HG03521 (cell line): ENCODE results near the gene ADD1.

ENCODE experiments used
- ATAC-seq: cut with Tn5 transposase; IDR thresholded peaks from one replicate; pipeline ENCODE4 v1.9.1; 2021; ENCODE audit warnings: mild to moderate bottlenecking, moderate library complexity; ENCODE audit not compliant: unreplicated experiment

ADD1 gene

DNA sequence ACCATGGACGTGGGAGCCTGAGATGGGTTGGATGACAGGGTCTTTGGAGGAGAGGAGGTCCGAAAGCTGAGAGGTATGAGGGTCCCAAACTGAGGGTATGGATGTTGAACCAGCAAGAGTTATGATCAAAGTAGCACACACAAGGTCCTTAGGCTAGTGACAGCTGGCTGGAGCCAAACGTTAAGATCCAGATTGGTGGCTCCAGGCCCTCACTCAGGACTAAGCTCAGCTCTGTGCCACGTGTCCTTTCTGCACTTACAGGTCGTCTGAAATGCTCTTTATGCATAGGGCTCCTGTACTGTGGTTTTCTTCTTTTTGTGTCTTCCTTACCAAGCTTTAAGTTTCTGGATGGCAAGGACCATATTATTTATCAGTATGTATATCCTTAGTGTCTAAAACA, 35.4 kb downstream of the ADD1 start:
- ATAC-seq, result no peak

DNA sequence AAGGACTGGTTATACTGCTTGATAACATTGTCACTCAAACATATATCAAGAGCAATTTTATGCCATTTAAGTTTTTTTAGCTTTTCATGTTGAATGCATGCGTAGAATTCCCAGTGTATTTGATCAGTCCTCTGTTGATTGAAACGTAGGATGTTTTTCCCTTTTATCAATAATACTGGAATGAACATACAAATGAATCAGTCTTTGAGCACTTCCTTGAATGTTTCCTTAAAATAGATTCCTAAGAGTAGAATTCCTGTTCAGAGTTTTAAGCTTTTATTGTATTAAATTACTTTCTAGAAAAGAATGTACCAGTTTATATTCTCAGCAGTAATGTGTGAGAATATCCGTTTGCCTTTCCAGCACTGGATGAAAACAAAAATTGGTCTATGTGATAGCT, 37.8 kb downstream of the ADD1 start:
- ATAC-seq, result no peak

DNA sequence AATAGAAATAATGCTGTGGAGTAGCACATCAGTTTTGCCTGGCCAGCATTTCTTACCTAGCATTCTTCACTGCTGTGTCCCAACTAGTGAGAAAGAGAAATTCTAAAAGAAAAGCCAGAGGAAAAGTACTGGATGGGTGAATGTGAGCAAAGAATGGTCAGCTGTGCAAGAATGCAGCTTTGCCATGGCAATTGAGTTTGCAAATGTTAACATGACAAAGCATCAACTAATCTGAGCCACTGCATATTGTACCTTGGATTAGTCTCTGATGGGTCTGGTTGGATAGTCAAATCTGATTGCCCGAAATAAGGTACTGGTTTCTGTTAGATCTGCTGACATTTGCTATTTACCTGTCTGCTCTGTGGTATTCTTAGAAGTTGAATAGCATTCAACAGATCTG, 38.7 kb downstream of the ADD1 start:
- no peak for ATAC-seq

DNA sequence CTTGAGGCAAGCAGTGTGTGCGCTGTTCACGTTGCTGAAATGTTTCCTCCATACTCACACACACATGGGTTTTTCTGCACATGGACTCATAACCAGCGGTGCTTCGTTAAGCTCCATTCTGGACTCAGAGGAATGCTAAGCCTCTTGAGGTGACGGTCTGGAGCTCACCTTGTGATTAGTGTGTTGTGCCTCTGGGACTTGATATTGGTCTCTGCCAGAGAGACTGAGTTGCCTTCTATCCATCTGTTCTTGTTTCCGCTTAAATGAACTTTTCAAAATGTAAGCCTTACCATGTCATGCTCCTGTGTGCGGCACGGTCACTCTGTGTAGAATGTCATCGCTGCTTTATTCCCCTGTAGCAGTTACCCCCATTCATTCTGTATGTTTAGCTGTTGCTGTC, 42.5 kb downstream of the ADD1 start:
- ATAC-seq, result no peak

DNA sequence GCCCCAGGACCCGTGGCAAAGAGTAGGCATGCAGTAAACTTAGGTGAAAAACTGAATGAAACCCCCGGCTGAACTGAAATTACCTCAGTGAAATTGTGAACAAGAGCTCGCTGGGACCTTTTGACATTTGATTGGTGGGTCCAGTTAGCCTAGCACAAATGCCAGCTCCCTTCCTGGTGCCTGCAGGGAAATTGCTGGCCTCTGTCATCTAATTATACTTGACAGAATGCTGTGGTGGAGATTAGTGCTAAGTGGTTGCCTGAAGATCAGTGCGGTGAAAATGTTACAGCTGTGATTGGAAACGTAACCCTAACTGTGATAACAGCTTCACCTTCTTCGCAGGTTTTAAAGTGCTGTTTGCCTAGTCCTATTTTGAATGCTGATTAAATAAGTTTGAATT, 43.0 kb downstream of the ADD1 start:
- no peak for ATAC-seq

DNA sequence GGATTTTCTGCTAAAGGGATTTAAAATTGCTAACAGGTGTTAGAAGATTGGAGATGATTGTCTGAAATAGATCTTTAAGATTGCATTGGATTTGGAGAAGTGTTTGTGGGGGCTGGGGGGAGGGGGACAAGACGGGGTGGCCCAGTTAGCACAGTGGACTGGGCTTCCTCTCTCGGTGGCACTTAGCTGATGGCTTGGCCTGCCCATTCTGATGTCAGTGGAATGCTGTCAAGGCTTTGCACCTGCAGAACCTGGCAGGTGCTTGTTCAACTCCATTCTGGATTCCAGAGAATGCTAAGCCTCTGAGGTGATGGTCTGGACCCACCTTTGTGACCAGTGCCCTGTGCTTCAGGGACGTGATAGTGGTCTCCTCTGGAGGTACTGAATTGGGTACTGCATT, 43.7 kb downstream of the ADD1 start:
- no peak for ATAC-seq

DNA sequence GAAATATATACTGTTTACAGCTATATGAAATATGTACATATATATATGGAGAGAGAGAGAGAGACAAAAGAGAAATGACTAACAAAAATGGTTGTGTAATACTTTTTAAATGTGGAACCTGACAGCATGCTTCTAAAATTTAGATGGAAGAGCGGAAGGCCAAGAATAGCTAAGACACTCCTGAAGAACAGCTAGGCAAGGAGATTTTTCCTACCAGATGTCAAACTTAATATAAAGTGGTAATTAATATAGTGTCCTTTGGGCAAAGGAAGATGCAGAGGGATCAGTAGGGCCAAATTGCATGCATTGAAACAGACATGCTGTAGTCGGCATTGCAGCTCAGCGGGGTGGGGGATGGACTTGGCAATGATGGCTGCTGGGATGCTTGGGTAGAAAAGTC, 45.2 kb downstream of the ADD1 start:
- no peak for ATAC-seq

DNA sequence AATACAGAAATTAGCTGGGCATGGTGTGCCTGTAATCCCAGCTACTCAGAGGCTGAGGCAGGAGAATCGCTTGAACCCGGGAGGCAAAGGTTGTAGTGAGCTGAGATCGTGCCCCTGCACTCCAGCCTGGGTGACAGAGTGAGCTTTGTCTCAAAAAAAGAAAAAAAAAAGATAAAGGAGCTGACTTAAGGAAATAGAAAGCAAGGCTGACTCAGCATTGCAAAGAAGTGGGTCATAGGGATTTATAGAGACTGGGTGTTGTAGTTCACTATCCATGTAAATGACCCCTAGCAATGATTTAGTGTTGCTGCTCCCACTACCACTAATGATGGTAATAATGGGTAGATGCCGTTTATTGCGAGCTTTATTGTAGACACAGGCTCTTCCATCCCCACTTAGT, 47.6 kb downstream of the ADD1 start:
- no peak for ATAC-seq

DNA sequence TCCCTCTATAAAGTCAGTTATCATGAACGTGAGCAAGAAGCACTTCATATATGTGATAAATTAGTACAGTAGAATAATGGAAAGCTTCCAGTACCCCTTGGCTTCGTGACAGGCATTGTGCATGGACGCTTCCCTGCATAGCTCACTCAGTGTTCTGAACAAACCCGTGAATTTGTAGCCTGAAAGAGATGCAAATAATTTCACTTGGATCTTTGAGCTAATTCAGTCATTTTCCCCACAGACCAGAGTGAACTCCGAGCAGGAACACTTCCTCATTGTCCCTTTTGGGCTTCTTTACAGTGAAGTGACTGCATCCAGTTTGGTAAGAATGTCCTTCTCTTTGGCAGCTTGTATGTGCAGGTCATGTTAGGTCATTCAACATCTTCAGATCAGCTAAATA, 50.1 kb downstream of the ADD1 start:
- ATAC-seq, result no peak

DNA sequence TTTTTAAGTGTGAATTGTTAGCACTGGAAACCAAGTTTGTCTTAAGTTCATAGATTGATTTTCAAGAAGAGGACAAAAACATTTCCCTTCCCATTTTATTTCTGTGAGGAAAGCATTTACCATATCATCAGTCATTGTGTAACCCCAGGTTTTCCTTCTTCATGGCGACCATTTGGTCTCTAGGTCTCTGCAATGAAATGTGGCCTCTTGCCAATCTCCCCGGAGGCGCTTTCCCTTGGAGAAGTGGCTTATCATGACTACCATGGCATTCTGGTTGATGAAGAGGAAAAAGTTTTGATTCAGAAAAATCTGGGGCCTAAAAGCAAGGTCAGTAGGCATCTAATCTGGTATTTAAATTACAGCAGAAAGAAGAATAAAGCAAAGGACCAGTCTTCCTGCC, 54.4 kb downstream of the ADD1 start:
- ATAC-seq, result no peak

DNA sequence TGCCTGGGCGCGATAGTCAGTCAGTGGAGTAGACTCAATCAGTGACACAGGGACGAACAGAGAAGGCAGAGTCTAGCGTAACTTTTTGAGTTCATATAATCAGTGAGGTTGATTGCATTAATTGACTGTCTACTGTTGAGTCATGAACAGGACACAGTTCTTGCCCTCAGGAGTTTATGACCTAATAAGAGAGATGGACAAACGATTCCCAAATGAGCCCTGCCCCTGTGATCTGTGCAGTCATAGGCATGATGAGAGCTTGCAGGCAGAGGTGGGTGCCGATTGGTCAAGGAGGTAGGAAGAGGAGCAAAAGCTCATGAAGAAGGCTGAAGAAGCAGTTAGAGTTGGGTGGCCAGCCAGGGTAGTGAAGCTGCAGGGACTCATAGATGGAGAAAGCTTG, 57.1 kb downstream of the ADD1 start:
- ATAC-seq, result no peak

DNA sequence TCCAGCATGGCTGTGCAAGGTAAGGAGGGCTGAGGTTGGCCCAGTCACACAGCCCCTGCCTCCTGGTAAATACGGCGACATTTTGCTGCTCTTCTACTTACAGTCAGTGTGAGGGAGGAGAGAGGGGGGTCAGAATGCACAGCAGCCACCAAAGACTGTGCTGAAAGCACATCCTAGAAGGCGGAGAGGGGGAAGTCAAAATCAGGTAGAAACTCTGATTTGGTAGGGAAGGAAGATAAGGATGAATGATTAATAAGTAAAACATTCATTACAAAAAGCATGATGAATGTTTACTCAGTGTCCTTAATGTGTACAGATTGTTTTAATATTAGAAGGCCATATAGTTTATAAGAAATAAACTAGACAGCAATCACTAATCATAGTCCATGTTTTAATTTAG, 57.5 kb downstream of the ADD1 start:
- ATAC-seq, result no peak

DNA sequence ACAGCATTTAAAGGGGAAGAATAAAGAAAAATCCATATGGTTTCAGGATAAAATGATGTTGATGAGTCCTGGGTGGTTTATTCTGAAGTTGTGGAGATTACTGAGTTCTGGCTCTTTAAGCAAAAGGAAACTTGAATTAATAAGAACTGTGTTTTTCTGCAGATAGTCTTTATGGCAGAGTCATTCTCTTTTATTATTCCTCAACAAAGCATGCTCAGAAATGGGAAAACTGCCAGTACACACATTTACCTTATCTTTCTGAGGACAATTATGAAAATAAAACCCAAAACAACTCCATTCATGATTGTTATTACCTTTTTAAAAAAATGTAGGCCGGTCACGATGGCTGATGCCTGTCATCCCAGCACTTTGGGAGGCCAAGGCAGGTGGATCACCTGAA, 58.5 kb downstream of the ADD1 start:
- no peak for ATAC-seq

DNA sequence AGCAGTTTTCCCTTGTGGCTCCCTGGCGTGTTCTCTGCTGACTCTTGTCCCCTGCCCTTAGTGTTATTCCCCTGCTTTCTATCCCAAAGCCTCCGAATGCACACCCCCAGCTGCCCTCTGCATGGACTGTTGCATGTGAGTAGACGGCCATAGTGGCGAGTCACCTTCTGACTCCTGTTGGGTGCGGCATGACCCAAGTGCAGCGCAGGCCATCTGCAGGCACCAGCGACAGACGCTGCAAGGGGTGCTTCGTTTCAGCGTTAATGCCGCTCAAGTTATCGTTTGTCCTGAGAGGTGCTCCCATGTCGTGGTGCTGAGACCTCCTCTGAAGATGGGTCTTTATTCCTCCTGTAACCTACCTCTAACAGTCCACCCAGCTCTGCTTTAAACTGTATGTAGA, 61.9 kb downstream of the ADD1 start:
- ATAC-seq, result no peak

DNA sequence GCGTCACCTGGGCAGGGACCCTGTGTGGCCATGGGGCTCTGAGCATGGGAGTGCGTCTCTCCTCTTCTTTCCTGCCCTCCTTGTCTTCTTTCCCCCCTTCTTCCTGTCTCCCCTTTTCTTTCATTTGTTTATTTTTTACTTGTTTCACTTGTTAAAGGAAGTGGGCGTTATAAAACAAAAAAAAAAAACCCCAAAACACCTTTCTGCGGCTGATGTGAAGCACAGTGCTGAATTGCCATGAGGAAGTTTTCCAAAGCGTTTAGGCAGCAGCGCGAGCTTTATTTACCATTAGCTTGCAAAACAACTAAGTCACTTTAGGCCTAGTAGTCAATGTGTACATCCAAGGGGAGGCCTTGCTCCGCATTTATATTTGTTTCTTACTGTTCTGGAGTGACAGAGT, 62.6 kb downstream of the ADD1 start:
- ATAC-seq, result no peak

DNA sequence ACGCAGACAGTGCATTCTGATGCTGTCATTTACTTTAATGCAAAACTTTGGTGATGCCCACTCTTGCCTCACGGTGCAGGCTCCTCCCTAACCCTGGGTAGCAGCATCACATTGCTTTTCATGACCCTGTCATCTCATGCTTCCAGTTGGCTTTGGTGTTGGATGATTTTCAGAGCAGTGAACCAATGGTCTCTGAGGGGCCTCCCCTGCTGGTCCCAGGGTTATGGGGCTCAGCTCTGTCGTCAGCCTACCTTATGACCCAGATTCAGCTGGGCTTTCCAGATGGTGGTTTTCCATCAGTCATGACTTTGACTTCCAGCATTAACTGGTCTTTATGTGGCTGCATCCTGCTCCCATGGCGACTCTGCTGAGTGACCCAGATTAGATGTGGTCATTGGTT, 63.6 kb downstream of the ADD1 start:
- no peak for ATAC-seq

DNA sequence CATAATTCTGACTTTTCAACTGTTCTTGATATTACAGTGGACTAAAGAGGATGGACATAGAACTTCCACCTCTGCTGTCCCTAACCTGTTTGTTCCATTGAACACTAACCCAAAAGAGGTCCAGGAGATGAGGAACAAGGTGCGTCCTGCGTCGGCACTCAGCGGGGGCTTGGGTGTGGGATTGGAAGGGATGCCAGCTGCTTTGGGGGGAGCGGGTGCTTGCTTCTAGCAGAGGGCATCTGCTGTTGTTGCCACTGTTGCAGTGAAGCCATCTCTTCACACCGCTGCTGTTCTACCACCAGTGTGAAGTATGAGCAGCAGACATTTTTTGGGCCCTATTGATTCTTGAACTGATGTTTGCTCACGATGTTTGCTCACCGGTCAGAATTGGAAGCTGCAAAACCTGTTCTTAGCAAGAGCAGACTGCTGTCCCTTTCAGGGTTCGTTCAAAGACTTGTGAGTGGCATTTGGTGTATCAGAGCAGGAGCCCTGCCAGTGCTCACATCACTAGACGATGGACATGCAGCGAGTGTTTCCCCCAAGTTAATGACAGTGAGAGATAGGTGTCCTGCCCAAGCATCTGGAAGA, 64.2 kb downstream of the ADD1 start:
- no peak for ATAC-seq

DNA sequence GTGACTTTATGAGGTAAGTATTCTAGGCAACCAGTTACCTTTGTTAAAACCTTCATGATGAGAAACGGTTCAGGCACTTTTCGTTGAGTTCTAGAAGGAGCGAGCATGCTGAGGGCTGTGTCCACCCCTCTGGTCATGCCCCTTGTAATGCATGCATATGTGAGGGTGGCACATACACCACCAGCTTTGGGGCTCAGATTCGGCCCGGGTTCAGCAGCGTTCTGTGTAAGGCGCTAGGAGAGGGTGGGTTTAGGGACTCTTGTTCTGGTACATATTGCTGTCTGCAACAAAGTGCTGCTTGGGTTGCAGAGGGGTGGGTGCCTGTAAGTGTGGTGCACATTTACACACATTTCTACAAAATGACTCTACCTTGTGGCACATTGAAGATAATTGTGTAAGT, 65.0 kb downstream of the ADD1 start:
- ATAC-seq, result no peak

DNA sequence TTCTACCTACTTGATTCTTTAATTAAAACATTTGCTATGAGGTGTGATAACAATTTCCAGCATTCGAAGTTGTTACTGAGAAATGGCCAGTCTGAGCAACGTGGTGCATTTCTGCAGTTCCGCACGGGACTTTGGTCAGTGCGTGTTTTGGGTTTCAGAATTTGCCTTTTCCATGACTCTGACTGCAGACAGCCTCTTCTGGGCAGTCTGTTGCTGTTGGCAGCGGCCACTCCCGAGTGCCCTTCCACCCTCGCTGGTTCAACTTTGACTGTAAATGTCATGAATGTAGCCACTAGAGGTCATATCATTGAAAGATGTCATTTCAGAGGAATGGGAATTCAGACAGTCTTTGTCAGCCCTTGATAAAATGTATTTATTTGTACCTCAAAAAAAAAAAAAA, 65.9 kb downstream of the ADD1 start:
- no peak for ATAC-seq

DNA sequence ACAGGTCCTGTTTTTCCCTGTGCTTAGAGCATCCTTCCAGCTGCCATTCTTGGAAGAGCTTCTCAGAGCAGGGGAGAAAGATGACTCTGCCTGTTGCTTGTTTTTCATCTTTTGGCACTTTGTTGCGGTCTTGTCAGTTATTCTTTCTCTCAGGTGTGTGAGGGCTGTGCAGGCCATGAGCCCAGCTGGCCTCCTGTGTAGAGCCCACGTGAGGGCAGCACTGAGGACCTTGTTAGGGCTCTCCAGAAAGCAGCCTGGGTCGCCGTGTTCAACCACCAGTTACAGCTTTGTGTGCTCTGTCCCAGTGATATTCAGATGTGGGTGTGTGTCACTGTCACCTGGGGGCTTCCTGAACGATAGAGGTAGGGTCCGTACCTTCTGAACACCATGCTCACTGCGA, 66.8 kb downstream of the ADD1 start:
- ATAC-seq, result no peak

DNA sequence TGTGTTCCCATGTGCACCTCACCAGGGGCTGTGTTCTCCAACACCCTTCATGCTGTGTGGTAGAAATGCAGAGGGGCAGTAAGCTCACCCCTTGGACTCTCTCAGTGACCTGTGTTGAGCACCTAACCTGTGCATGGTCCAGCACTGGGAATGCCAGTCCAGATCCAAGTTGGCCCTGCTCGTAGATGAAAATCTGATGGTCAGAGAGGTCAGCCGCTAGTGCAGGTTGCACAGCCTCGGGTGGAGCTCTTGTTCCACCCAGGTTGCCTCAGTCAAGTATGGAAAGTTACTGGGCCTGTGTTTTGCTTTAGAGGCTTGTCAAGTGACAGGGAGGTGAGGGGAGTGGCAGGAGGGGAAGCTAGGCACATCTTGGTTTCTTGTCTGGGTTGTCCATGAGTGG, 68.2 kb downstream of the ADD1 start:
- ATAC-seq, result no peak

DNA sequence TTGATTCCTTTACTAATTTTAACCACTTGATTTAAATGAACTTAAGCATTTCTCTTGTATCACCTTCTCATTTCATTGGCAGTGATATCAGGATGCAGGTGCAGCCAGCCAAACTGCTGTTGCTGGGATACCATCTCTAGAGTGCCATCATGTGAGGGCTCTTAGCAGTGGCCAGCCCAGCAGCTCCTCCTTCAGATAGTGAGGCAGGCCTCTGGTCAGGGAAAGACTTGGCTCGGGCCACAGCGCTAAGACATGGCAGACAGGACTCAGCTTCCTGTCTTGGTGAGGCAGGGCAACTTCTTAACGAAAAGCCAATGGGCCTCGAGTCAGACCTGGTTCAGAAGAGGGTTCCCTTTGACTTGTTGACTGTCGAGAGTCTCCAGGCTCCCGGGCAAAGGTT, 69.5 kb downstream of the ADD1 start:
- no peak for ATAC-seq

DNA sequence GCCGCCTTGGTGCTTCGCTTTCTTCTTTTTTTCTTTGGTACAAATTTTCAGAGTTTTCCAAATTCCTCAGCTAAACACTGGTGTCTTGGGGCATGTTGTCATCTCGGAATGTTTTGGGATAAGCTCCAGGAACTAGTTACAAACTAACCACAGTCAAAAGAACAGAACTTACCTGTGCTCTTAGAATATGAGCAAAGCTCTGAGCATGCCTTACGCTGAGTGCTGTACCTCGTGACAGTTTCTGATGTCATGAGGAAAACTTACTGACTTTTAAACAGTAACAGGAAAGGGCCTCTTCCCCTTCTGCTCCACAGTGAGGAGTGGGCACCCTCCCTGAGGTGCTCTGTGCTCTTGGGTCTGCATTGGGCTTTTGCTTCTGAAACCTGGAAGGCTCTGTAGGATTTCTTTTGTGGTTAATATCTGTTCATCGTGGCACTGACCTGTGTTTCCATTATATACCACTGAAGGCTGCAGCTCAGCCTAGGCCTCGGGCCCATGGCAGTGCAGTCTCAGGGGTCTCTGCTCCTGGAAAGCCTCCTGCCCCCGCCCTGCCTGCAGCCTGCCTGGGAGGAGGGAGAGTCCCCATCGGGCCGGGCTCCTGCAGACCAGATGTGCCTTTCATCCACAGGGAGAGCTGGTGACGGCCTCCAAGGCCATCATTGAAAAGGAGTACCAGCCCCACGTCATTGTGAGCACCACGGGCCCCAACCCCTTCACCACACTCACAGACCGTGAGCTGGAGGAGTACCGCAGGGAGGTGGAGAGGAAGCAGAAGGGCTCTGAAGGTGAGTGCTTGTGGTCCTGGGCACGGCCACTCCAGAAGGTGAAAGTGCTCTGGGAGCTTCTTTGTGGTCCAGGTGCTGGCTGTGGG, 70.8 kb downstream of the ADD1 start:
- no peak for ATAC-seq
